ENCODE results near the gene POU2F3.
A peak's percentile ranks its signal among the peaks of the same experiment; 100 is the strongest.

Gene POU2F3

GRCh38 chr11:120210626-120211521, 29.1 kb upstream of the POU2F3 start, which contains the start of gene OAF:
OAF (plus strand) TSS chr11:120211032; CDS start chr11:120211280, 248 bp downstream.
- peak in 2 of 3 experiments; percentile 20 to 27 for DNase-seq (ENCODE audit: low read depth in 2 of 3, low spot score in 2 of 3)

DNA sequence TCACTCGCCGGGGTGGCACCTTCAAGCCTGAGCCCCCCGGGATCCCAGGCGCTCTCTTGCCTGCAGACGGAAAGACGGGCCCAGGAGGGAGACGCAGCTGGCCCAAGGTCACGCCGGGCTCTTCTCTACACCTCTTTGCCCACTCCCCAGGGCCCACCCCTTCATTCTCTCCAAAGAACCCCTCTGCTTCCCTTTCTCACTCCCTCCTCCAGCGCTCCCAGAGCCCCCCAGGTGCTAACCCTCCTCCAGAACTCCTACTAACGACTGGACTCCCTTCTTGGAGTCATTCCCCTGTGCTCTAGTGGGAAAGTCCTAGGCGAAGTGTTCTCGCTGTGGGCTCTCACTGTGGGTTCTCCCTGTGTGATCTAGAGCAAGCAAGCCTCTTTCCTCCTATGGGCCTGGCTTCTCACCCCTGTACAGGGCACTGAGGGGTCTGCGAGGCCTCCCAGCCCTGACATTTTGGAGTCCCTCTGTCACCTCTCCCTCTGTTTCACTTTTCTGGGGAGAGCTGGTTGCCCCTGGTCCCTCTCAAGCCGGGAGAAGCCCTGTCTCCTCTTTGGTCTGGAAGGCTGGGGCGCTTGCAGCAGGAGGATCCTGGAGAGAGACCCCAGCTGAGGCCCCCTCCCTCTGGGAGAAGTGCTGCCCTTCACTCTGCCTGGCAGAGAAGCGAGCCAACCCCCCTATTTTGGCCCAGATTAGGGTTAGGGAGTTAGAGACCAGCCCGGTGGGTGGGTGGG, 28.2 kb upstream of the POU2F3 start:
- DNase-seq (ENCODE audit: low read depth in 2 of 3, low spot score in 2 of 3), result no peak

DNA sequence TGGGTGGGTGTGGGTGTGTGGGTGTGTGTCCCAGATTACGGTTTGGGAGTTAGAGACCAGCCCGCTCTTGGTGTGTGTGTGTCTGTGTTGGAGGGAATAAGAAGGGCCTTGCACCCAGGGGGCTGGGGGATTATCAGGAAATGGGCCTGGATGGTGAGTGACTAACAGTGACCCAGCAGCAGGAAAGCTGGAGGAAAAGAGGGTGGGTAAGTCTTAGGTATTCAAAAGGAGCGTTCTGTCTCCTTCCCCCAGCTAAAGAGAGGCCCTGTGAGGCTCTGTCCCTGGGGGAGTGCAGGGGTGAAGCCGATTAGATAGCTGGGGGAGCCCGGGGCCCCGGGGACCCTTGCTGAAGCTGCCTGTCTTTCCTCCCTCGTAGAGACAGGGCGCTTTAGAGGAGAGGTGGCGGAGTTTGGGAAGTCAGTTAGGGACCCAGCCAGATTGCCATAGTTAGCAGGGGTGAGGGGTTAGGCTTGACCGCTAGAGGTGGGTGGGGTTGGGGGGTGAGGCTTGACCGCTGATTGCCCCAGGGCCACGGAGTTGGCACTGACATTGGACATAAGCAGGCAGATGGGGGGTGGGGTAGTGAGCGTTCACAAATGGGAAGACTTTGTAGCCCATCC, 27.6 kb upstream of the POU2F3 start:
- DNase-seq (ENCODE audit: low read depth in 2 of 3, low spot score in 2 of 3), result no peak

- no peak for DNase-seq (ENCODE audit: low read depth in 2 of 3, low spot score in 2 of 3)
These were observed 27.0 kb upstream of the POU2F3 start for GRCh38 chr11:120212926-120213325.

DNA sequence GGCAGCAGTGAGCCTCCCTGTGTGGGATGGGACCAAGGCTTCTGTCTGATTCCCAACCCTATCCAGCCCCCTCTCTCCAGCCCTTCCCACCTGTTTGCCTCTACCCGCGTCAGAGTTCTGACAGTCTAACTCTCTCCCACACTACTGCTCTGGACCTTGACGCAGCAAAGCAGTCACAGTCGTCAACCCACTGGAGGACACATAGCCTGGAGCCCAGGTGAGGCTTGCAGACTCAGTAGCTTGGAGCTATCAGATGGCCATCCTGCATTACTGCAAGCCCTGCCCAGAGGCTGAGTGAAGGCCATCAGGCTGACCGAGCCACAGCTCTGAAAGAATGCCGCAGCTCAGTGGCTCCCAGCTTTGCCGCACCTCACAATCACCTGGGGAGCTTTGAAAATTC, 25.4 kb upstream of the POU2F3 start:
- no peak for DNase-seq (ENCODE audit: low read depth in 2 of 3, low spot score in 2 of 3)

DNA sequence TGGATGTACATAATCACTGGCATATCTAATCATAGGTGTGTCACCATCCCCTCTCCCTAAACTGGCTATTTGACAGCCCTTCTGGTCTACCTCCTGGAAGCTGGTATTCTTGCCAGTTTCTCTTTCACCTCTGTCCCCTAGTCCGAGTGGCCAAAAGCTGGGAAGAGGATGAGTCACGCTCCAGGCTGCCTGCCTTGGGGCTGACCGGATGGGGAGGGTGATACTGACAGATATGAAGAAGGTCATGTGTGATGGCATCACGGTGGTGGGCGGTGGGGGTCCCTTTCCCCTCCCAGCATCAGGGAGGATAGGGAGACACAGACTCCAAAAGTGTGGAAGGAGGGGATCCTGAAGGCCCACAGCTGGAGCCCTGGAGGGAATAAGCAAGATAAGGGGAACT, 24.3 kb upstream of the POU2F3 start:
- DNase-seq (ENCODE audit: low read depth in 2 of 3, low spot score in 2 of 3), result no peak

DNA sequence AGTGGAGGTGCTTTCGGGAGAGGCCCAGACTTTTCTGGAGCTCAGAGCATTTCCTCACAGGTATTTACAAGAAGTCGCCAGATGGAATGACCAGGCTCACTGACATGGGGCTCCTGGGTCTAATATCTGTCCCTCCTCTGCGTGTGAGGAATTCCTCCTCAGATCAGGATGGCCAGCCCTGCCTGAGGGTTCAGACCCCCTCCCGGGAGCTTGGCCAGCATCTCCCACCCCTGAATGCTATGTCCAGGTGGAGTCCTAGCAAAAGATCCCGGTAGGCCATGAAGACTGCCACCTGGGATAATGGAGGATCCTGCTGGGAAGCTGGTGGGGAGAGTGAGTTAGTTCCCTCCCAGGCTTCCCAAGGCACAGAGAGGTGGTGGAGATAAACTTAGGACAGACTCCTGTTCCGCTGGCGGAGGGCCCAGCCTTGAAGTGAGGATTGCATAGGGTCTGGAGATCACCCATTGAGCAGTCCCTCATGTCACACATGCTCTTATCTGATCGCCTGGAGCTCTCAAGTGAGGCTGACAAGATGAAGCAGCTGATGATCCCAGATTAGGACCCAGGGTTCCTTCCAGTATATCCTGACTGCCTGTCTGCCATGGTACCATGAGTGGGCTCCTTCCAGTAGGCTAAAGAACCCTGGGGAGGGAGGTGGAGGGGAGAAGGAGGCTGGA, 23.4 kb upstream of the POU2F3 start:
- no peak for DNase-seq (ENCODE audit: low read depth in 2 of 3, low spot score in 2 of 3)

- no peak for DNase-seq (ENCODE audit: low read depth in 2 of 3, low spot score in 2 of 3)
These were observed 22.4 kb upstream of the POU2F3 start for GRCh38 chr11:120217526-120217925.

GRCh38 chr11:120217941-120218694, 21.8 kb upstream of the POU2F3 start:
- no peak for DNase-seq (ENCODE audit: low read depth in 2 of 3, low spot score in 2 of 3)

- DNase-seq (ENCODE audit: low read depth in 2 of 3, low spot score in 2 of 3), result no peak
These were observed 21.3 kb upstream of the POU2F3 start for GRCh38 chr11:120218695-120219033.

DNA sequence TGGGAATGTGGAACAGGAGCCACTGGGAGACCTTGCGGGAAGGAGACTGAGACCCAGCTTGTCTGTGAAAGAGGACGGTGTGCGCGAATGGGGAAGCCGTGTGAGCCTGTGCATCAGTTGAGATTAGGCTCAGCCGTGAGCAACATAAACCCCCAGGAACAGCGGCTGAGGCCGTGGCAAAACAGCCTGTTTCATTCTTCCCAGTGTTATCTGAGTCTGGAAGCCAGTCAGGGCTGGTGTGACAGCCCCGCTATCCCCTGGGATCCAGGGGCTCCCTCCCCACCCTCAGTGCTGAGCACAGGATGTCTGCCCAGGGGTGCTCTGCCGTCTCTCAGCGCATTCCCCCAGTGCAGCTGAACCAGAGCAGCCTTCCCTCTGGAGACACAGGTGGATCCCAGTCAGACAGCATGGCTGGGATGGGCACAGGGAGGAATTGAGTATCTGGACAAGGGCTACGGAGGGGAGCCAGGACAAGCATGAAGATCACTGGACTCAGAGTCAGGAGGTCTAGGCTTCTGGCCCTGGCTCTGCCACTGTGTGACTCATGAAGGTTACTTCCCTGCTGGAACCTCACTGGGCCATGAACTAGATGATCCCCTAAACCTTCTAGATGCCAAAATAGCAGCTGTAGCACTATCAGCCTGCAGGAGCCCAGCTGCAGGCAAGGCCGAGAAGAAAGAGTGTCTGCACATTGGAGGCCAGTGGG, 20.6 kb upstream of the POU2F3 start:
- no peak for DNase-seq (ENCODE audit: low read depth in 2 of 3, low spot score in 2 of 3)

GRCh38 chr11:120219938-120220746, 19.8 kb upstream of the POU2F3 start:
- DNase-seq (ENCODE audit: low read depth in 2 of 3, low spot score in 2 of 3), result no peak

DNA sequence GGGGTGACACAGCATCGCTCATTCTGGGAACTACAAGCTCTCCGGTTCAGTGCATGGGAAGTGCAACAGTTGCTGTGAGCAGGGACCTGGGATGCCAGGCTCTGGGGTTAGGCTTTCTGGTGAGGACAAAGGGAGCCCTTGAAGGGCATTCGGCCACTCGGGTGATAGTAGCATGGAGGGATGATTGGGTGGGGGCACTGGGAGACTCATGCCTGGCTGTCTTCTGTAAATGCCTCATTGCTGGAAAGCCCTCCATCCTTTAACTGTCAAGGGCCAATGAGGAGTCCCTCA, 19.2 kb upstream of the POU2F3 start:
- no peak for DNase-seq (ENCODE audit: low read depth in 2 of 3, low spot score in 2 of 3)

DNA sequence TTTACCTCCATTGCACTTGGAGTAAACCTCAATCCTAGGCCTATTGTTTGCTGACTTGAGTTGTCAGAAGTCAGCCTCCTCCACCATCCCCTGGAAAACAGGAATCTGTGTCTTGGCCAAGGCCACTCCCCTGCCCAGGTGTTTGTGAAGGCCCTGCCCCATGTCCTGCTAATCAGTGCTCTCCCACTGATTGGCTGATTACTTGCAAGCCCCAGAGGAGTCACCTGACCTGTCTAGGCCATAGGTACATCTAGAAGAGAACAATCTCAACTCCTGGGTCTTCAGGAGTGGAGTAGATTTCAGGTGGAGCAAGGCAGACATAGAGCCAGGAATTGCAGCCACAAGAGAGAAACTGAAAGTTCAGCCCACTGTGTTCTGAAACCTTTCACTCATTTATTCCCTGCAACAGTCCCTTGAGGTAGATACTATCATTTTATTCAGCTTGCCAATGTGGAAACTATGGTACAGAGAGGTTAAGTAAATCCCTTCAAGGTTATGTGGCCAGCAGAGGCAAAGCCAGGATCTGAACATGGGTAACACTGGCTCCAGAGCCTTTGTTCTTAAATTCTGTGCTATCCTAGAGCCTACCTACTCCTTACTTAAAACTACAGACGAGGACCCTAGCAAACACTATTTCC, 18.7 kb upstream of the POU2F3 start:
- DNase-seq (ENCODE audit: low read depth in 2 of 3, low spot score in 2 of 3), result no peak

GRCh38 chr11:120222916-120223315, 17.0 kb upstream of the POU2F3 start:
- no peak for DNase-seq (ENCODE audit: low read depth in 2 of 3, low spot score in 2 of 3)

DNA sequence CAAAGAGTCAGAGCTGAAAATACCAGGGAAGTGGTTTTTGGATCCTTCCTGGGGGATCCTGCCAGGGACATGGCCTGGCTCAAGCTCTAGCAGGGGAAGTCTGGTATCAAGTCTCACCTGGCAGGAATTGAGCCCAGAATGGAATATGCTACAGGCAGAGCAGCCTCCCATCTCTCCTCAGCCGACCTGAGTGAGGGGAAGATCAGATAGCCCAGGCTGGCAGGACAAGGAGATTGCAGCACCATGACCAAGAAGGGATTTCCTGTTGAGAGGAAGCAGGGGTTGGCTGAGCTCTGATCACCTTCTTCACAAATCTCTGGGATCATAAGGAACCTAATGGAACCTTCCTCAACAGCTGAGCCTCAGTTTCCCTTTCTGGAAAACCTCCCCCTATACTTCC, 16.1 kb upstream of the POU2F3 start:
- no peak for DNase-seq (ENCODE audit: low read depth in 2 of 3, low spot score in 2 of 3)

DNA sequence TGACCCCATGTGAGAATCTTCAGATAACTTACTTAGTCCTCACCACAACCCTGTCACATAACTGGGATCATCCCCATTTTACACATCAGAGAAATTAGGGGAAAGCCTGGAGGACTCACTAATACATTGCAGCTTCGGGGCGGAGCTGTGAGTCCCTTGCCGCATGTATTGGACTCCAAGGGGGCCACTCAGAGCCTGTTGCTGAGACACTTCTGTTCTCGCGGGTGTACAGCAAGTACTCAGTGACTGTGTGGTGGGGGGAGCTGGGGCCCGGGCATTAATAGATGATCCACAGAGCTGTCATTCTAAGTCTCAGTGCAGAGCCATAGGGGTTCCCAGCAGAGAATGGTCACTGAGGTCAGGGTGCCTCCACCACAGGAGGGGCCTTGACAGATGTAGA, 15.6 kb upstream of the POU2F3 start:
- DNase-seq (ENCODE audit: low read depth in 2 of 3, low spot score in 2 of 3), result no peak

DNA sequence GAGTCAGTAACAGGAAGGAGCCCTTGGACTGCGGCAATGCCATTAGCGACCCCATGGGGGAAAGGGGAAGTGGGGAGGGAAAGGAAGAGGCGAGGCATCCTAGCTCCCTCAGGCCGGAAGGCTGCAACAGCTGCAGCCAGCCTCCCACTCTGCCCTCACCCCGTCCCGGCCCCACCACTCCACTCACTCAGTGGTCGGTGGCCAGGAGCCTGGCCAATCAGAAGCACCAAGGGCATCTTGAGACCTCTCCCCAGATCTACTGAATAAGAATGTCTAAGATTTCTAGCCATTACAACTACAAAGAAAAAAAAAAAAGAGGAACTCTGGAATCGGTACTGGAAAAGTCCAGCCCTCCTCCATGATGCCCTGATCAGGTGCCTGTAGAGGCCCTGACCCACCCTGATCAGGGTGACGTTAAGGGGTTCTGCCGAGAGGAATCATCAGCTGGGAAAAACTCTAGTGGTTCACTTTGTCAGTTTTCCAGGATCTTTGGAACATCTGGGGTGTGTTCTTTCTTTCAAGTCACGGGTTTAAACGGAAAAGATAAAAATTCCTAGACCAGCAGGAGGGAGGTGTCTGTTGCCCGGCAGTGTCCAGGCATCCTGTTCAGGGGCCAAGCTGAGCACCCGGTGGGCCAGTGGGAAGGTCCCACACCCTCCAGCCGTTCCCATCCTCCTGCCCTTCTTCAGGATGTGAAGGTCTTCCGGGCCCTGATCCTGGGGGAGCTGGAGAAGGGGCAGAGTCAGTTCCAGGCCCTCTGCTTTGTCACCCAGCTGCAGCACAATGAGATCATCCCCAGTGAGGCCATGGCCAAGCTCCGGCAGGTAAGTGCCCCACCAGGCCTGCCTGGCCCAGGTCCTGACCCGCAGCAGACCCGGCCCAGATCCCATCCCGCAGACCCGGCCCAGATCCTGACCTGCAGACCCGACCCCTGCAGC, 14.7 kb upstream of the POU2F3 start:
- no peak for DNase-seq (ENCODE audit: low read depth in 2 of 3, low spot score in 2 of 3)

Measured in activated CD8-positive, alpha-beta memory T cell treated with anti-CD3 and anti-CD28 coated beads for 48 hours (primary cell).